GM12892 (cell line): ENCODE results near the gene VPS51.

Experiments
- DNase-seq: peaks from one replicate; pipeline ENCODE4 v3.0.0; 2011; ENCODE audit not compliant: insufficient read length
- FAIRE-seq: peaks from 2 replicates; lab custom pipeline; 2011; peaks lifted over from hg19 to GRCh38; lab: Jason Lieb, UNC
- POLR2A ChIP-seq: IDR thresholded peaks from 2 replicates; pipeline ENCODE4 v1.6.1; 2011; ENCODE audit warnings: low read depth, low read length, control low read depth
- POLR2AphosphoS5 ChIP-seq: IDR thresholded peaks from 2 replicates; pipeline ENCODE4 v1.6.1; 2011; ENCODE audit warnings: low read depth, low read length, control low read depth
- TAF1 ChIP-seq: IDR thresholded peaks from 2 replicates; pipeline ENCODE4 v1.6.1; 2011; ENCODE audit warnings: low read depth, mild to moderate bottlenecking, control low read depth, low read length, borderline replicate concordance

VPS51 gene

DNA sequence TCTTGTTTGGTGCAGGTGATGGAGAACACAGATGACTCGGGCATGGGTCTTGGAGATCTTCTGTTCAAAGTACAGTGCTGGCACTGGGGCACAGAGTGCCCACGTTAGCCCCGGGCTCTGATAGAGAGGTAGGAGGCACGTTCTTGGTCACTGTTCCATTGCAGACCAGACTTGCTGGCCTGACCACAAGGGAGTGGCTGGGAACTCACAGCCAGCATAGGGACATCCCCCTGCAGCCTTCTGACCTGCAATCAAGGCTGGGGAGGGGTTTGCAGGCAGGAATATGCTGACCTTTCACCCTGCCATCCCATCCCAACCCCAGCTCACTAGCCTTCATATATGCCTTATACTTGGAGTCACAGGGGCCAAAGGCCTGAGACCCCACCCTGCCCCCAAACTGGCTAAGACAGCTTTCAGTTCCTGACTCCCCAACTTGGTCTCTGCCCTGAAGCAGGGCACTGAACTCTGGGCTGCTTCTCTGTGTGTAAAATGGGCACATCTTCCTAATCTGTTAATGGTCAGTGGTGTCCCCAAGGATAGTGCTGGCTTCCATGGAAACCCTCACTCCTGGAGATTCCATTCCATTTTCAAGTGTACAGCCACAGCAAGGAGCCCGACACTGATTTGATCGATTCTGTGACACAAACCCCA is 30.7 kb downstream of the VPS51 start:
- no peak for TF ChIP-seq TAF1
- TF ChIP-seq POLR2A = peak; percentile 48; the same call in 1 of the 2 replicates
- TF ChIP-seq POLR2AphosphoS5 = 0 out of 2 replicates have a peak, but pooled peaks have one; percentile 45
- FAIRE-seq (peak; percentile 42), DNase-seq (no peak)

DNA sequence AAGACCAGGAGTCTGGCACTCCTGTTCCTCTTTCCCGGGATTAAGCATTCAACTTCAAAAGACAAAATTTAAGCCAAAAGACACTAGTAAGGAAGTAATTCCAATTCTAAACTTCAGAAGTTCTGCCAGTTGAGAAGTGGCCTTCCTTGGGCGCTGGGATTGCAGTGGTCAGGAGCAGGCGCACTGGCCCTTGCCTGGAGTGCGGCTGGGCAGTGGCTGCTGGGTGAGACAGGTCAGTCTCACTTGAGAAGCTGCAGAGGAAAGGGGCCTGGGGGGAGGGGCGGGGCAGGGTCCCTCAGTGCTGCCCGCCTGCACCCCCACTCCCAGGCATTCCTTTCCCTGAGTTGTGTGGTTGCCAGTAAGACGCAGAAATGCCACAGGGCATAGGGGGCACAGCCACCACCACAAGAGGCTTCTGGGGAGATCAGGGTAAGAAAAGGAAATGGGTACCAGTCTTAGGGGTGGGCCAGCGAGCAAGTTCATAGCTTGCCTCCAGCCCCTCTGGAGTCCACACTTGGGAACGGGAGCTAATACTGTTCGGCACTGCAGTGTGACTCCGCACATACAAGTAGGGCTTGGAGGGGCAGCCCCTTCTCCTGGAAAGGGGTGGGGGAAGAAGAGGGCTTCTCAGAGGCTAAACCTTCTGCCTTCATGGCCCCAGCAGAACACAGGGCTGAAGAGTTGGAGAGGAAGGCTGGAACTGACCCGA is 31.6 kb downstream of the VPS51 start:
- no peak for DNase-seq
- FAIRE-seq = no peak
- TF ChIP-seq POLR2AphosphoS5 (no peak; the same call in 1 of the 2 replicates), TAF1 (no peak), POLR2A (no peak; the same call in 1 of the 2 replicates)

DNA sequence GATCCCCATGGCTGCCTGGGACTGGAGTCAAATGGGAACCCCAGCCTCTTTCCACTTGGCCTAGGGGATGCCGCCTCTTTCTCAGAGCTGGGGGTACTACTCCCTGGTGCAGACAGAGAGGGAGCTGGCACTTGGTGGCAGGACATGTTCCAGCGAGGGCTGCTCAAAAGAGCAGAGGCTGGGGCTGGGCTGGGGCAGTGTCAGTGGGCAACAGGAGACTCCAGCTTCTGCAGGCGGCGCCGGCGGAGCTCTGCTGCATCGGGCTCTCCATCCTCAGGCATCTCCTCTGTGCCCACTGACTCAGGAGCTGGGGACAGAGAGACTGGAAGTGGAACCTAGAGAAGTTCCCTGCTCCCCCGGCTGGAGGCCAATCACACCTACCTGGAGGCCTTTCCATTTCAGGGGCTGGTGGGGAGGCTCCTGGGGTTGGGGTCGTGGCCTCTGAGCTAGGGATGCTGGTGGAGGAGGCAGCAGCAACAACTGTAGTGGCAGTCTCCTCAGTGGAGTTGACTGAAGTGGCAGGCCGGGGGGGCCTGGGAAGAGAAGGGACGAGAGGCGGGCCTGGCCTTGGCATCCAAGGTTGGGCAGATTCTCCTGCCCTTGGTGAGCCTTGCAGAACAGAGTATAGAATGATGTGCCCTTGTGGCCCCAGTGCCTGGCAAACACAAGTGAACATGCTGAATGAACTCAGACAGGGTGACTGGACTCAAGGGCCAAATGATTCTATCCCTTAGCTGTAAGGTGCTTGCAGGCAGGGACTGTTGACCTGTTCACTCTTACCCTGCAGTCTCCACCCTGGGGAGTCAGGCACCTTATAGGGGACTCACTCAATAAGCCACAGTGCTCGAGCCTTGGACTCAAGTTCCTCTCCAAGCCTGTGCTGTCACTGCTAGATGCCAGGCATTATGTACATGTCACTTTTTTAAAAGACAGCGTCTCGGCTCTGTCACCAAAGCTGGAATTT is 32.5 kb downstream of the VPS51 start:
- FAIRE-seq (no peak), DNase-seq (no peak)
- TF ChIP-seq TAF1 (no peak), POLR2AphosphoS5 (peak; percentile 4), POLR2A (peak; percentile 13; the same call in 1 of the 2 replicates)

DNA sequence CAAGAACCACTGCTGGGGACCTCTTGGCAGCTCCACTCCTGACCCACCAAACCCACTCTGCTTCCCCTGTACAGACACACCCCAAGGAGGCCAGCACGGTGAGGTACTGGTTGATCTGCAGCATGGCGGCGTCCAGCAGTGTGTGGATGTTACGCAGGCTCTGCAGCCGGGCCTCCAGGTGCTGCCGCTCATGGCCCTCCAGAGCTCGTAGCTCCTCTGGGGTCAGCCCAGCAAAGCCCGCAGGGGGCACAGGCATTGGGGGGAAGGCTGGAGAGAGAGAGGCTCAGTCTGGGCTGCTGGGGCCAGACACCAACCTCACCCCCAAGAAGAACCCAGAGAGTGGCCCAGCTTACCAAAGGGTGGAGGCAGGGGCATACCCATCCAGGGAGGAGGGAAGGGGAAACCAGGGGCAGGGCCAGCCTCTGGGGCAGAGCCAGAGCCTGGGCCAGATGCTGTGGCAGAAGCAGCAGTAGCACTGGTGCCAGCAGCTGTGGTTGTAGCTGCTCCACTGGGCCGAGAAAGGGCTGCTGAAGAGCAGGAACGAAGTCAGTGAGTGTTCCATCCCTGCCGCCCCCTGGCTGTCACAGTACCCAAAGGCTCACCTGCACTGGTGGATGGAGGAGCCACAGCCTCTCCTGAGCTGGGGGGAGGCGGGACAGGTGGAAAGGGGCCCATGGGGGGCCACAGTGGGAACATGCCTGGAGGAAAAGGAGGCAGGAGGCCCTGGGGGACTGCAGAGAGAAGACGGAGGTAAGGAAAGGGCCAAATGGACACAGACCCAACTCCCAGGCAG is 33.8 kb downstream of the VPS51 start:
- DNase-seq (no peak), FAIRE-seq (no peak)
- TF ChIP-seq TAF1 = no peak
- no peak for TF ChIP-seq POLR2A
- TF ChIP-seq POLR2AphosphoS5 = no peak

DNA sequence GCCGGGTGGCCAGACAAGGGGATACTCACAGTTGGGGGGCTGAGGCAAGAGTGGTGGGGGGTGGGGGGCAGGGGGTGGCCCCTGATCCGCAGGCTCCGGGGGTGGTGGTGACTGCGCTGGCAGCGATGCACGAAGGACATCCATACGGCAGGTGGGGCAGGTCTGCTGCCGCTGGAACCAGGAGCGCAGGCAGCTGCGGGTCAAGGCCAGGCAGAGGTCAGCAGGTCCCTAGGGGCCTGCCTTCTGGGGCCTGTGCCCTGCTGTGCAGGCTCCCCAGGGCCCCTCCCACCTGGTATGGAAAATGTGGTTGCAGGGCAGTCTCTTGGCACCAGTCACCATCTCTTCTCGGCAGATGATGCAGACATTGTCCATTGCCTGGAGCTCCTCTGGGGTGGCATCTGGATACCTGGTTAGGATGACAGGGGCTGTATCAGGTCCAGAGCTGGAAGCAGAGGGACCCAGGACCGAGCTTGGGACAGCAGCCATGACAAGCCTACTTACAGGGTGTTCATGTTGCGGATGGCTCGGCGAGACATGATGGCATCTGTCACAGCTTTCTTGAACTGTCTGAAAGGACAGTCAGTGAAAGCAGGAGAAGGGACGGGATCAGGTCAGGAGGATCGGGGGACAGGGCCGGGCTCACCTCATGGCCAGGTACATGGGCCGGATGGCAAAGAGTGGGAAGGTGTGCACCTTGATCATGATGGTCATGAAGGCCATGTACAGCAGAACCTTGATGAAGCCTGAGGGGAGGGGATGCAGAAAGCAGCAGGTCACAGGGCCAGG is 34.8 kb downstream of the VPS51 start:
- DNase-seq = no peak
- no peak for TF ChIP-seq POLR2AphosphoS5
- TF ChIP-seq POLR2A = no peak
- TF ChIP-seq TAF1 = no peak
- peak; percentile 17 for FAIRE-seq

DNA sequence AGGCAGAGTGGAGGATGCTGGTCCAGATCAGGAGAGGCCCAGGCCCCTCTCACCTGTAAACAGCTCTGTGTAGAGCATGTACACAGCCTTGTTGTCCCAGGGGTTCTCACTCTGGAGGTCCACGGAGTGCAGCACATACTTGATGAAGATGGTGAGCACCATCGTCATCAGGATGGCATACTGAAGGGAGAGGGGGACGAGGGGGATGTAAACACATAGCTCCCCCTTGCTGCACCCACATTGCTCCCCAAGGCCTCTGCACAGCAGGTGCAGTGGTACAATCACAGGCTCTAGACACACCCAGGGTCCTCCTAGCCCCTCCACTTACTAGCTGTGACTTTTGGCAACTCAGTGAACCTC is 35.4 kb downstream of the VPS51 start:
- TF ChIP-seq POLR2AphosphoS5 (no peak), POLR2A (no peak), TAF1 (no peak)
- no peak for DNase-seq
- no peak for FAIRE-seq

DNA sequence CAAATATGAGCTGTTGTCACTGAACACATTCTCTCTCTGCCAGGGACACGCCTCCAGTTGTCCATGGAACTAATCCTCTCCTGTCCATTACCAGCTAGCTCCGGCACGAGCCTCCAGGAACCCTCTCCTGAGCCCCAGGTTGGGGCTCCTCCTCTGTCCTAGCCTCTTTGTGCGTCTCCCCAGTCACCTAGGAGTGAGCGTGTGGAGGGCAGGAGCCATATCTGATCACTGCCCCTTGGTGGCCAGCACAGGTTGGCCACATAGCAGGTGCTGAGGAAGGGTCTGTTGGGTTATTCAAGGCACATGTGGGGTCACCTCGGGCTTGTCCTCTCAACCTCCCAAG is 35.9 kb downstream of the VPS51 start:
- FAIRE-seq = peak; percentile 85
- DNase-seq = no peak
- TF ChIP-seq POLR2A (no peak), POLR2AphosphoS5 (no peak), TAF1 (no peak)

DNA sequence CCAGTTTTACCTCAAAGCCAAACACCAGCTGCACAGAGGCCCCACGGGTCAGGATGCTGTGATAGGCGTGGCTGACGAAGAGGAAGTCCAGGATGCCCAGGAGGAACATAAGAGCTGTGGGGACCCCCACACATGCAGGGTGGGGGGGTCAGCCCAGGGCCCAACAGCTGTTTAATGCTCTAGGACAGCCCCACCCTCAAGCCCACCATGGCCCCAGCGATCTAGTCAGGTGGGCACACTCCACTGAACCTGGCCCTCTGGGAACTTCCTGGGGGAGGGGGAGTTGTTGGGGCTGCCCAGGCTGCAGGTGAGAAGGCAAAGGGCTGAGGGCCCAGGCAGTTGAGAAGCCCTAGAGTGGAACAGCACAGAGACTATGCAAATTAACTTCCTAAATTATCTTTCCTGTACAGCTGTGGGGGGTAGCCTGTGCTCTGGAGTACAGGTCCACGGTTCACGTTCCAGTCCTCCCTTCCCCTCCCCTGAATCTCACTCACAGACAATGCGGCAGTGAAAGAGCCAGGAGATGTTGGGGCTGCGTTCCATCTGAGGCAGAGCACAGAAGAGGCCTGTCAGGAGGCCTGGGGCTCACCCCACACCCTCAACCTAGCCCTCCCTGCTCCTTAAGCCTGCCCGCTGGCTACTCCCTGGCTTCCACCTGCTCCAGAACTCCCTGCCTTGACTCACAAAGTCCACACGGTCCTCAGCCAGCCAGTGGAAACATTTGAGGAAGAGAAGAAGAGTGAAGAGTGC is 36.4 kb downstream of the VPS51 start:
- FAIRE-seq = no peak
- no peak for DNase-seq
- peak; percentile 67; the same call in 1 of the 2 replicates for TF ChIP-seq POLR2A
- TF ChIP-seq TAF1 = no peak
- peak; percentile 66; the same call in 1 of the 2 replicates for TF ChIP-seq POLR2AphosphoS5

DNA sequence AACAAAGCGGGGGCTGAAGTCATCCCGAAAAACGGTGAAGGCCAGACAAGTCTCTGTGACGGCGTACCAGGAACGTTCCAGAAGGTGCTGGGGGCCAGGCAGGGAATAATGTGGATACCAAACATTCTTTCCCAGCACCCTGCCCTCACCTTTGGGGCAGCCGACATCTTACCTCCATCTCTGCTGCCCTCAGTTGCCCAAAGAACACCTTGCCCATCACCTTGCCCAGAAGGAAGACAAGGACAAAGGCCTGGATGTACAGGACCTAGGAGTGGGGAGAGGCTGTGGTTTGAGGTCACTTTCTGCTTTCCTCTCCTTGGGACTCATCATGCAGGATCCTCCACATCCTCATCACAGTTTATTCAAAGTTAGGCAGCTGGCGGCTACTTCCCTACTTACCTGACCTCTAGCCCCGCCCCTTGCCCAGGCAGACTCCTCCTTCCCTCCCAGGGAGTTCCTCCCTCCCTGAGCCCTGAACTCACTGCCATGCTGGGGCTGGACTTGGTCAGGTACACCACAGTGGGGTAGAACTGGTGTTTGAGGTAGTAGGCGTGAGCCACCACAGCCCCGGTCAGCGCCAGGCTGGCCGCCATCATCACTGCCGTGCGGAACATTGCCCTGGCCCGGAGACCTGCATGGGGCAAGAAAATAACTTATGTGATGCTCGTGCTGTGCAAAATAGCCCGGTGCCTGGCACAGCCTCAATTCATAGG is 37.1 kb downstream of the VPS51 start:
- DNase-seq = no peak
- TF ChIP-seq POLR2A (no peak), TAF1 (no peak), POLR2AphosphoS5 (no peak)
- FAIRE-seq = no peak
